Measurements from ENCODE around the gene CAPZA1. TPM values are rescaled to one million over a fixed set of nuclear protein-coding genes. Genes with fewer than 3 reads are reported as not detected.

CAPZA1 gene
- total RNA-seq, 1 experiment from 2014 or later: 240 TPM

GRCh38 chr1:112714313-112715263 lies 95.0 kb downstream of the CAPZA1 start:
- DNase-seq (ENCODE audit: low read depth): no peak

- peak; percentile 89 for DNase-seq (ENCODE audit: low read depth)
These were observed 95.8 kb downstream of the CAPZA1 start, which contains the start of gene PPM1J for GRCh38 chr1:112715264-112716053. TSS of gene PPM1J (minus strand) at chr1:112715332. CDS start at chr1:112715301, 31 bp downstream.

DNA sequence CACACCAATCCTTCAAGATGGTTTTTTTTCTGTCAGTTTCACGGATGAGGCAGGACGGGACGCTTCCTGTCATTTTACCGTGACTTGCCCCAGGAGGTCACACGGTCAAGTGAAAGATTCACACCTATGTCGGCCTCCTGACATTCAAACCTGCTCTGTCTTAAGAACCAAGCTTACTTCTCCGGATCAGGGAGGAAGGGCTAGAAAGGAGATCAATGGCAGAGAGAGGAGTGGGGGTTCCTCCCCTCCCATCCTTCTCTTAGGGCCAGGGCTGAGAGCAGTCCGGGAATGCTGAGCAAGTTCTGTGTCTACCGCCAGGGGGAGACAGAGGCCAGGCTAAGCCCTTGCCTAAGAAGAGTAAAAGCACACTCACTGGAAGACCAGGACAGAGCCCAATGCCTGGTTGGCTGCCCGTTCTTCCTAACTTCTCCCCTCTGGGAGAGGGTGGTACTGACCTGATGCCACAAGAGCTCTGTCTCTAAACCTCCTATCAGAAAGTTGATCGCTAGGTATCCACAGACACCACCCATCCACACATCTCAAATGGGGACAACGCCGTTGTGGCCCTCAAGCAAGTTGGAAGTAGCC lies 96.6 kb downstream of the CAPZA1 start:
- DNase-seq (ENCODE audit: low read depth): peak; percentile 86

DNA sequence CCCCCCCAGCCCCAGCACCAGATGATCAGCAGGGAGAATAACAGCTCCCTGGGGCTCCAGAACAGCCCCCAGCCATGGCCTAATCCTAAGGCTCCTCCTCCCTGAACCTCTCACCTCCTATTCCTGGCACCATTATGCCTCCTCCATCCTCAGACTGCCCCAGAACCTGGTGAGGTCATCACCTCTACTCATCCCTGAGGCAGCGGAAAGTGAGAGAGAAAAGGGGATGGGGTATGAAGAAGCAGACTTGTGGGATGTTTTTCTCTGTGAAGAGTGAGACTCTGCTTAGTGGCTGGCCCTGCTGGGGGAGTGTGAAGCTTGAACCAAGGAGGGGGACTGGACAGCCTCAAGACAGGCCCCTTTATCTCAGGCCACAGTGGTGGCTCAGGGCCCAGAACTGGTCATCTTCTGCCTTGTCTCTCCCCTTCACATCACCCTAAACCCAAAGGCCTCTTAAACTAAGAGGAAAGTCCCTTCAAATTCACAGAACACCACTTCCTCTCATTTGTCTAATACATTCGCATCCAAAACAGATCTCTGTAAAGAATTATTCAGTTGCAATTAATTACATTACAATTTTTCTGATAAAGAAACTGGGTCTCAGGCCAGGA lies 97.7 kb downstream of the CAPZA1 start:
- no peak for DNase-seq (ENCODE audit: low read depth)

DNA sequence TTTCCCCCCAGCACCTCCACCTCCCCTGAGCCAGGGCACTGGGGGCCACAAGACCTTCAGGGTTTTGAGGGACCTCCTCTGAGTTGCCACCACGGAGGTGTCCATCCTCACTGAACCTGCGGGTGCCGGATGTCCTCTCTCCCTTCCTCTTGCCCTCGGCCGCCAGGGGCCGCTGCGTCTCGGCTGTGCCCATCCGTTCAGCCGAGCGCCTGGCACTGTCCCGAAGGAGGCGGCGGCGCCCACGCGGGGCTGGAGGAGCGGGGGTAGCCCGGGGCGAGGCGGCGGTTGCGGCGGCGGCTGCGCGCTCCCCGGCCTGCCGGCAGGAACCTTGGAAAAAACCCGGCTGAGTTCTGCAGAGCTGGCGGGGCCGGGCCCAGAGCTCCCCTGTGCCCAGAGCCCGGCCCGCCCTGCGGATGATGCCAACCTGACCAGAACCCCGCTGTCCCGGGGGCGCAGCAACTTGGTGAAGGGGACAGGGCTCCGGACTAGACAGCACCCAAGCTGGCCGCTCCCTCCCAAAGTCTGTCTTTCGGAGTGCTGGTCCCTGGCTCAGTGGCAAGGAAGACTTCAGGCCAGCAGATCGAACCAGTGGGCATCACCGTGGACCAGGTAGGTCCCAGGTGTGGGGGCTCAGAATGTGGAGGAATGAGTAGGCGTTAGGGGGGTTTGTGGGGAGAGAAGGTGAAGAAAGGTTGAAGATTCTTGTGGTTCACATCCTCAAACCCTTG lies 99.2 kb downstream of the CAPZA1 start:
- DNase-seq (ENCODE audit: low read depth): peak; percentile 53

DNA sequence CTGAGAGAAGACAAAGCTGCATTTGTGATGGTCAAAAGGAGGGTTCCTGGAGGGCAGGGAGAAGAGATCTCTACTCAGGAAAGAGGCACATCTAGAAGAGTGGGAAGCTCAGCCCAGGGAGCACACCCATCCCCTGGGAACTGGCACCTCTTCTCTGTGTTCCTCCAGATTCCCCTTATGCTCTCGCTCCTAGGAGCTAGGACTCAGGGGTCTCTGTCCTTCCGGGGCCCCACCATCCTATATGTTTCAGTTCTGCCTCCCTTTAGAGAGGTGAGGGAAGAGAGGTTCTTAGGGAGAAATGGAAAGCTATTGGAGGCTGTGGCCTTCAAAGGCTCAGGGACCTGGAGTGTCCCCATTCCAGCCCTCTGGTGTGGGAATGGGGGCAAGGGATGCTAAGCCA lies 100.1 kb downstream of the CAPZA1 start:
- no peak for DNase-seq (ENCODE audit: low read depth)

- no peak for DNase-seq (ENCODE audit: low read depth)
These were observed 101.2 kb downstream of the CAPZA1 start for GRCh38 chr1:112720800-112721199.

Small RNA genes lying within 50 kb of the gene (small RNA-seq; reads per million reads assigned to genes)
- not detected for gene RNU7-70P

Other genes with a start within 250 kb of the CAPZA1 start
- gene CTTNBP2NL, start 223.6 kb upstream of the CAPZA1 start, total RNA-seq (2014; rRNA removed; shearing (Covaris generic)): 8.2 and 8.6 TPM in 2 replicates
- gene WNT2B, start 110.9 kb upstream of the CAPZA1 start, total RNA-seq (2014; rRNA removed; shearing (Covaris generic)): 0.02 TPM in 1 of 2 replicates, not detected in the other
- 19.3 and 23.3 TPM in 2 replicates for gene ST7L, start 691 bp upstream of the CAPZA1 start, total RNA-seq (2014; rRNA removed; shearing (Covaris generic))
- gene MOV10, start 54.8 kb downstream of the CAPZA1 start, total RNA-seq (2014; rRNA removed; shearing (Covaris generic)): 41.5 and 58.9 TPM in 2 replicates
- gene RHOC, start 87.3 kb downstream of the CAPZA1 start, total RNA-seq (2014; rRNA removed; shearing (Covaris generic)): 325 and 423 TPM in 2 replicates
- 0.27 and 0.59 TPM in 2 replicates for gene PPM1J, start 95.5 kb downstream of the CAPZA1 start, total RNA-seq (2014; rRNA removed; shearing (Covaris generic))

Data from HT1080 (cell line).